SK-N-MC (cell line): Measurements from ENCODE around the gene TRIM43.
"Not testable (repeated sequence)": the region's sequence is repeated elsewhere in the genome, so short reads cannot be mapped to it uniquely, and the experiment has no call there.

Experiments used
- DNase-seq: peaks from one replicate; pipeline ENCODE4 v3.0.0-alpha.2; 2011; ENCODE audit warnings: low read depth, low spot score
- H3K27ac ChIP-seq: fragments of 200-600 bp; sonication (generic); 2 replicates; pipeline ENCODE4 v1.5.1; 2016; ENCODE audit warnings: mixed run types
- H3K36me3 ChIP-seq: fragments of 200-600 bp; sonication (generic); 2 replicates; pipeline ENCODE4 v1.6.1; 2017; ENCODE audit warnings: antibody characterized with exemption, low read length, mixed read lengths; ENCODE audit not compliant: insufficient read depth
- H3K4me3 ChIP-seq: fragments of 200-600 bp; sonication (generic); 2 replicates; pipeline ENCODE4 v1.5.1; 2016
- H3K9ac ChIP-seq: fragments of 200-600 bp; sonication (generic); 2 replicates; pipeline ENCODE4 v1.8.0; 2017; ENCODE audit warnings: mixed run types, mixed read lengths; ENCODE audit not compliant: insufficient read length
- H3K9me3 ChIP-seq: fragments of 200-600 bp; sonication (generic); 2 replicates; pipeline ENCODE4 v1.6.1; 2017; ENCODE audit warnings: low read depth, mild to moderate bottlenecking, antibody characterized with exemption, low read length, moderate library complexity, mixed read lengths

The TRIM43 gene

GRCh38 chr2:95601301-95601700, 9.5 kb downstream of the TRIM43 start:
- not testable (repeated sequence) for H3K9me3 ChIP-seq, DNase-seq, H3K9ac ChIP-seq, H3K36me3 ChIP-seq, H3K4me3 ChIP-seq, H3K27ac ChIP-seq

DNA sequence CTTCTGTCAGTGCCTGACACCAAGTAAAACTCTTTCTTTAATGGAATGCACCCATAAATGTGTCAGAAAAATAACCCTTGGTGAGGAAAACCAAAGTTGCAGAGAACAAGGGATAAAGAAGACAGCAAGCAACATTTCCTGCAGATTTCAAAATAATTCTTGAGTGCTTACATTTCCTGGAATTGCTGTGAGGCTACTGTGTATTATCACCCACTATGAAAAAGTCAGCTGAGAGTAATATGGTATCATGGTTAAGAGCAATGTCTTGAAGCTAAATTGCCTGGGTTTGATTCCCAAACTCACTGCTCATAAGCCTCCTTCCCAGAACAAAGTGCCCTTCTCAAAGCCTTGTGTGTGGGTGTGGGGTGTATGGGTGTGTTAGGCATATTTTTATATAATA, 10.3 kb downstream of the TRIM43 start:
- not testable (repeated sequence) for DNase-seq, H3K4me3 ChIP-seq, H3K36me3 ChIP-seq, H3K9me3 ChIP-seq, H3K9ac ChIP-seq, H3K27ac ChIP-seq

DNA sequence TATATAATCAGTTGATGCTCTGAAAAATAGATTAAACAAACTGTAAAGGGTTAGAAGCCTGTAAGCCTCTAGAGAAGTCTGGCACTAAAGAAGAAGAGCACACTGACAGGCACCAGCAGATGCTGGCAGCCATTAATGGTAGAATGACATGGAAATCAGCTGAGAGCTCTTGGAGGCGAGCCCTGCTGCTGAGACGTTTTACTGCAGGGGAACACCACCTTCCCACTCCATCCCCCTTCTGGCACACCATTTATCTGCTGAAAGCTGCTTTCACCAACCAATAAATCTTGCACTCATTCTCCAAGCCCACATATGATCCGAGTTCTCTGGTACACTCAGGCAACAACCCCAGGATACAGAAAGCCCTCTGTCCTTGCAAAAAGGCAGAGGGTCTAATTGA, 16.6 kb downstream of the TRIM43 start:
- H3K9ac ChIP-seq, H3K27ac ChIP-seq, H3K4me3 ChIP-seq, H3K9me3 ChIP-seq, DNase-seq, H3K36me3 ChIP-seq: not testable (repeated sequence)

GRCh38 chr2:95609764-95610163, 18.0 kb downstream of the TRIM43 start:
- not testable (repeated sequence) for H3K27ac ChIP-seq

GRCh38 chr2:95613048-95613447, 21.2 kb downstream of the TRIM43 start:
- H3K27ac ChIP-seq, H3K9me3 ChIP-seq, H3K36me3 ChIP-seq, H3K4me3 ChIP-seq, H3K9ac ChIP-seq, DNase-seq: not testable (repeated sequence)

More at GRCh38 chr2:95609764-95610163, 18.0 kb downstream of the TRIM43 start:
- not testable (repeated sequence) for H3K9me3 ChIP-seq, DNase-seq, H3K4me3 ChIP-seq, H3K9ac ChIP-seq, H3K36me3 ChIP-seq

GRCh38 chr2:95622728-95623127, 30.9 kb downstream of the TRIM43 start:
- H3K4me3 ChIP-seq, DNase-seq, H3K36me3 ChIP-seq, H3K27ac ChIP-seq, H3K9me3 ChIP-seq, H3K9ac ChIP-seq: not testable (repeated sequence)

GRCh38 chr2:95630987-95631386, 39.2 kb downstream of the TRIM43 start:
- not testable (repeated sequence) for H3K4me3 ChIP-seq, H3K27ac ChIP-seq, DNase-seq, H3K9me3 ChIP-seq, H3K9ac ChIP-seq, H3K36me3 ChIP-seq

DNA sequence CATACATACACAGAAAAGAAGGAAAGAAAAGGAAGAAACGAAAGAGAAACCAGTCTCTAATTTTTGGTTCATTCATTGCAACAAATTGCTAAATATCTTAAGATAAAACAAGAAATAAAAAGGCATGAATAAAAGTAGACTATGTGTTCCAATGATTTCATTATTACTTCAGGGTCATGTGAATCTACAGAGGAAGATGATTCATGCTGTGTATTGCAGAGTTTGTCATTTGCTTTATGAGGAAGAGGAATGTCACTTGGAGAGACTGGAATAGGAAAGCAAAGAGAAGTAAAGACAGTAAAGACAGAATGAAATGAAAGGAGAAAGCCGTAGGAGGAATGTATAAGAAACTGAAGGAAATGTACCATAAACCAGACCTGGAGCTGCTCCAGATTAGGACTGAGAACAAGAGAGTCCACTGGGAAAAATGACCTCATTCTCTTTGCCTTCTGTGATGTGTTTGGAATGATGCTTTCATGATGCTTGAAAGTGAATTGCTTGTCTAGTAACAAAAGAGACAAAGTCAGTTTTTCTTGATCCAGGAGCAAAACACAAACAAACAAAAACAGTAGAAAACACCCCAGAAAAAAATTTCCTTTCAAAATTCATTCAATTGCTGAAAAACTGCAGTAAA, 41.9 kb downstream of the TRIM43 start:
- H3K9ac ChIP-seq, H3K36me3 ChIP-seq, DNase-seq, H3K4me3 ChIP-seq, H3K27ac ChIP-seq, H3K9me3 ChIP-seq: not testable (repeated sequence)

DNA sequence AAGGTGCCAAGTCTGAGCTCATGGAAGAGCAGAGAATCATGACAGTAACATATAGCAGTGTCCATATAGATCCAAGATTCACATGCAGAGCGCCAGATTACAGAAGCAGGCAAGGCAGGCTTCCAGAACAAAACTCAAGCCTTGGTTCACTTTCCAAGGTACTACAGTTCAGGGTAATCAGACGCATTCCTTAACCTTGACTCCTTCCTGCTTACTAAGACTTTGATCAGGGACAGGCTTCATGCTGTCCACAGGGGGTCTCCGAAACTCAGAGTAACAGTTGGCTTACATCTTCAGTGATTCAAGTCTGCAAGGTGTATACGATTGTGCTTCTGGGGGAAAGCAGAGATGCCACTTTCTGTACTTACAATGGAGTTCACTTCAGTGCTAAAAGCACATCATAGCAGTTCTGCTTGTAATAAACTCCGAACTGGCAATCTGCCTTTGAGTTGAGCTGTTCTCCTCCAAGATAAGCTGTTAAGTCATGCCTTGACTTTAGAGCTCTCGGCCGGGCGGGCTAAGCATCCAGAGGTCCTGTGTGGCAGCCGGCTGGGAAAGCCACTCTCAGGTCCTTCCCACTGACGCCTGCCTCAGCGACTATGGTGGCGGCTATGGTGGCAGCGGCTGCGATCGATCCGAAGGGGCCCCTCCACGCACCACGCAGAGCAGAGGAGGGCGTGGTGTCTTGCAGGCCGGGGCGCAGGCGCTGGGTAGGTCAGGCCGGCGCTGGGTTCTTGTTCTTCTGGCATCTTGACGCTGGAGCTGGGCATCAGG, 48.9 kb downstream of the TRIM43 start:
- H3K9me3 ChIP-seq, H3K27ac ChIP-seq, H3K9ac ChIP-seq, DNase-seq, H3K36me3 ChIP-seq, H3K4me3 ChIP-seq: not testable (repeated sequence)

DNA sequence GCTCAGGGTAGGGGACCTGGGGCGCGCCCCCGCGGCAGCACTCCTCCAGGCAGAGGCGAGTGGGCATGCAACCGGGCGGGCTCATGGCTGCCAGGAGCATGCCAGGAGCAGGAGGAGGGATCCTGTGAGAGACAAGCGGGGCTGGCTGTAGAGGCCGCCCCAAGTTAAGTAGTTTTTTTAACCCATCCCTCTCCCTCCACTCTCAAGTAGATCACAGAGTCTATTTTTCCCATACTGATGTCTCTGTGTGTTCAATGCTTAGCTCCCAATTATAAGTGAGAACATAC, 49.4 kb downstream of the TRIM43 start:
- not testable (repeated sequence) for H3K9me3 ChIP-seq, H3K4me3 ChIP-seq, H3K36me3 ChIP-seq, DNase-seq, H3K27ac ChIP-seq, H3K9ac ChIP-seq

- not testable (repeated sequence) for H3K9ac ChIP-seq, DNase-seq, H3K27ac ChIP-seq, H3K4me3 ChIP-seq, H3K9me3 ChIP-seq, H3K36me3 ChIP-seq
Measured at GRCh38 chr2:95641787-95642186, 50.0 kb downstream of the TRIM43 start.

GRCh38 chr2:95642360-95642759, 50.6 kb downstream of the TRIM43 start:
- H3K27ac ChIP-seq, H3K4me3 ChIP-seq, H3K9ac ChIP-seq, DNase-seq, H3K9me3 ChIP-seq, H3K36me3 ChIP-seq: not testable (repeated sequence)

- H3K4me3 ChIP-seq, H3K9me3 ChIP-seq, H3K9ac ChIP-seq, H3K27ac ChIP-seq, DNase-seq, H3K36me3 ChIP-seq: not testable (repeated sequence)
Measured at GRCh38 chr2:95642951-95643350, 51.1 kb downstream of the TRIM43 start.

GRCh38 chr2:95645312-95645711, 53.5 kb downstream of the TRIM43 start:
- not testable (repeated sequence) for H3K4me3 ChIP-seq, H3K27ac ChIP-seq, DNase-seq, H3K9ac ChIP-seq, H3K9me3 ChIP-seq, H3K36me3 ChIP-seq

DNA sequence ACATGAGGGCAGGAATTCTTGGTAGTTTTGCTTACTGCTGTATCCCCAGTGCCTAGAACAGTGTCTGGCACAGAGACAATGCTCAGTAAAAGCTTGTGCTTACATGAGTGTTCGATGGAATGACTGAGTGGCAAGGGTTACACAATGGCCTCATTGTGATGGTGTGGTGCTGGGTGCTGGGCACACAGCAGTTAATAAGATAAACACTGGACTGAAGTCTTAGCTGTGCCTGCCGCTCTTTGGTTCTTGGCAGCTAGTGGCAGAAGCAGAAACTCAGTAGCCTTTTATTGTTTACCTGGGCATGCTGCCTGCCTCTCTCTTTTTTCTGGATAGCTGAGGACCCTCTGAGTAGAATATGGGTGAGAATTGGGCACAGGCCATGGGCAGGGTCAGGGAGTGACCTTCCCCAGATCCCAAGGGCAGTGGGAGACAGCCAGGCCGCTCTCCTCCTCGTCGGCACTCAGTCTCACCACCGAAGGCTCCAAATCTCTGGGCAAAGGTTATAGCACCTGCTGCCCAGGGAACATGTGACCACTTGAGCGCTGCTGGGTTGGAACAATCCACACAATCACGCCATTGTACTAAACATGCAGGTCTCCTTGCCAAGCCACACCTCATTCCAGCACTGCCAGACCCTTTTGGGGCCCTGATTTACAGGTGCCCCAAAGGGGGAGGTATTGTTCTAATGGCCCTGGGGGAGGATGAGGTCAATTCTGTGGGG, 54.6 kb downstream of the TRIM43 start:
- not testable (repeated sequence) for H3K4me3 ChIP-seq, H3K36me3 ChIP-seq, H3K27ac ChIP-seq, DNase-seq, H3K9me3 ChIP-seq, H3K9ac ChIP-seq
